Prostate gland (tissue), 2 donors: ENCODE measurements around the gene GOT1. TPM values are rescaled to one million over a fixed set of nuclear protein-coding genes. Genes with fewer than 3 reads are reported as not detected.
A peak's percentile ranks its signal among the peaks of the same experiment; 100 is the strongest.

ENCODE experiments used
- DNase-seq: peaks from one replicate; pipeline ENCODE4 v3.0.0-alpha.2; 2019; ENCODE audit warnings: low spot score
- H3K27ac ChIP-seq, 2 donors: fragments of 200-600 bp; sonication (generic); 2 replicates each; pipeline ENCODE4 v1.5.1; 2017 to 2019
- H3K27me3 ChIP-seq: fragments of 200-600 bp; sonication (generic); replicated peaks from 2 replicates; pipeline ENCODE4 v1.5.1; 2019; ENCODE audit not compliant: insufficient read depth
- H3K36me3 ChIP-seq, 2 donors: fragments of 200-600 bp; sonication (generic); 1 replicate in 1 of 2; 2 replicates in 1 of 2; pipeline versions ENCODE4 v1.5.1 to v1.8.1; 2017 to 2019
- H3K4me1 ChIP-seq: fragments of 200-600 bp; sonication (generic); replicated peaks from 2 replicates; pipeline ENCODE4 v1.5.1; 2019
- H3K4me3 ChIP-seq, 2 donors: fragments of 200-600 bp; sonication (generic); 2 replicates each; pipeline ENCODE4 v1.5.1; 2017 to 2019
- H3K9me3 ChIP-seq: fragments of 200-600 bp; sonication (generic); 2 replicates; pipeline ENCODE4 v1.5.1; 2017
- CTCF ChIP-seq, 4 experiments: fragments of 200-600 bp in 2 of 4; fragments of 450-650 bp in 2 of 4; sonication (generic) in 2 of 4; IDR thresholded peaks; 1 replicate in 3 of 4; 2 replicates in 1 of 4; pipeline ENCODE4 v1.5.1; 2016 to 2019; ENCODE audit warnings: antibody characterized with exemption in 4 of 4, mild to moderate bottlenecking in 2 of 4, moderate library complexity in 2 of 4
- POLR2A ChIP-seq: fragments of 450-650 bp; IDR thresholded peaks from one replicate; pipeline ENCODE4 v1.6.1; 2016; ENCODE audit warnings: antibody characterized with exemption, mild to moderate bottlenecking
- POLR2AphosphoS5 ChIP-seq: sonication (generic); formaldehyde crosslinking; IDR thresholded peaks from one replicate; pipeline ENCODE4 v1.6.1; 2017; ENCODE audit warnings: antibody characterized with exemption
- WGBS: methylation state at CpG from one replicate; pipeline ENCODE4 v1.1.5; 2018; 5-methylcytosine and 5-hydroxymethylcytosine counted together
- intact Hi-C: fragments of 100-400 bp; cut with DNase I; formaldehyde crosslinking; loops from one replicate; pipeline ENCODE4 v1.14.2; 2022
- total RNA-seq, 2 donors: library from RNA; depleted of rRNA; stranded (reverse); fragments of >200 nt; gene quantifications; one replicate each; pipeline ENCODE4 v1.1.0, GENCODE V29; 2016

The GOT1 gene
- 10 to 100 TPM; 19.7 to 20.3 TPM for total RNA-seq

DNA sequence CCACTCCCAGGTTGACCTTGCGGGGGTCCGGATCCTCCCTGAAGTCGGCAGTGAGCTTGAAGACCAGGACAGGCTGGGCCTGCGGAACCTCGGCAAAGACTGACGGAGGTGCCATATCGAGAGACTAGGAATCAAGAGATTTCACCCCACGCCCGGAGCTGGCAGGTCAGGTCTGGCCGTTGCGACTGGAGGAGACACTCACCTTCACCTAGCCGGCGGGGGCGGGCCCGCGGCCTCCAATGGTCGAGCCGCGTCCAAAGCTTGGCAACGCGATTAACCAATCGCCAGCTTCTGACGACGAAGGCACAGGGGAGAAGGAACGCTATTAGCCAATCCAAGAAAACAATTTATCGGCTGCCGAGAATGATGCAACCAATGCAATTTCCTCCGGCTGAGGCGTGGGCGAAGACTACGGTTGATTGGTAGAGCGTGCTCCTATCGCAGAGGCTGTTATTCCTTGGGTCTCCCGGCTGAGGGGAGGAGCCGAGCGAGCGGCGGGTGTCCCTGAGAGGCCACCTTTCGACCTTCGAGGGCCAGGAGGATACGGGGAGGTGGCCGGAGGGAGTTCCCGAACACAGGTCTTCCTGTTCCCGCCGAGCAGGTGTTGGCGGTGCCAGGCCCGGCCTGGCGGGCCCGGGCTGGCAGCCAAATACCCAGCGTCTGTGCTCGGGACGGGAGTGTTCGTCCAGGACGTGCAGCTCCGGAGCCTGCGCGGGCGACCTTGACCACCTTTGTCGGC, at the start of gene GOT1:
GOT1 (minus strand) TSS at position 174 of the 739 bp plus-strand sequence; CDS start at position 115, 59 bp downstream.
- TF ChIP-seq POLR2A: peak; percentile 42
- TF ChIP-seq CTCF (IDR thresholded peaks at IDR 0.05): no peak
- peak; percentile 99 for TF ChIP-seq POLR2AphosphoS5
- WGBS: under 1% methylated on average over 59 of the region's 59 CpGs
- Histone ChIP-seq H3K4me1 (peaks cover 7% of the 10 kb centered on the region), H3K27ac (peak within 1 kb of the TSS; percentile 87 to 93), H3K27me3 (no peaks in the 10 kb centered on the region), H3K36me3 (no peaks in the 10 kb centered on the region), H3K4me3 (peak within 1 kb of the TSS; percentile 66 to 89), H3K9me3 (no peaks in the 10 kb centered on the region)
- DNase-seq: peak; percentile 98
- intact Hi-C loops: loop anchor here (2.0 kb wide), 1 partner anchor 190 kb away; the partner anchor contains the start of gene SLC25A28

DNA sequence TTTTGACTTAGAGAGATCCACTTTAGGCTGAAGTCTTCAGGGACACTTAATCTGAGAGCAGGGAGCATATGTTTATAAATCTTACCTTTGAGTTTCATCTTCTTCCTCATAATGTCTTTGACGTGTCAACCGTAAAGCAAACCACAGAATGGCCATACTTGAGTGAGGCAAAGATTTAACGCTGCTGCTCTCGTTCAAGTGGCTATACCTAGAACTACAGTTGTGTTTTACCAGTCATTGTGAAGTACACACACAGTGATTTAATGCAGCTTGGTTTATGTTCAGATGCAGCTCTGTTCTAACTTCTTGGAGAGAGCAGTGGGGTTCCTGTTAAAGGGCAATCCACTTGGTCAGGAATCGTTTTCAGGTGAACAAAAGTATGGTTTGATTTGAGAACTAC, 39.9 kb upstream of the GOT1 start:
- Histone ChIP-seq H3K4me3 (no peak overlapping the region), H3K27me3 (peaks cover 7% of the 10 kb centered on the region), H3K9me3 (no peaks in the 10 kb centered on the region), H3K27ac (no peak overlapping the region), H3K4me1 (no peaks in the 10 kb centered on the region), H3K36me3 (no peaks in the 10 kb centered on the region)
- WGBS: 48% methylated on average over 5 of the region's 5 CpGs
- TF ChIP-seq POLR2AphosphoS5 (no peak), CTCF (IDR thresholded peaks at IDR 0.05) (no peak), POLR2A (no peak)
- no peak for DNase-seq
- intact Hi-C loops: no loop called here

DNA sequence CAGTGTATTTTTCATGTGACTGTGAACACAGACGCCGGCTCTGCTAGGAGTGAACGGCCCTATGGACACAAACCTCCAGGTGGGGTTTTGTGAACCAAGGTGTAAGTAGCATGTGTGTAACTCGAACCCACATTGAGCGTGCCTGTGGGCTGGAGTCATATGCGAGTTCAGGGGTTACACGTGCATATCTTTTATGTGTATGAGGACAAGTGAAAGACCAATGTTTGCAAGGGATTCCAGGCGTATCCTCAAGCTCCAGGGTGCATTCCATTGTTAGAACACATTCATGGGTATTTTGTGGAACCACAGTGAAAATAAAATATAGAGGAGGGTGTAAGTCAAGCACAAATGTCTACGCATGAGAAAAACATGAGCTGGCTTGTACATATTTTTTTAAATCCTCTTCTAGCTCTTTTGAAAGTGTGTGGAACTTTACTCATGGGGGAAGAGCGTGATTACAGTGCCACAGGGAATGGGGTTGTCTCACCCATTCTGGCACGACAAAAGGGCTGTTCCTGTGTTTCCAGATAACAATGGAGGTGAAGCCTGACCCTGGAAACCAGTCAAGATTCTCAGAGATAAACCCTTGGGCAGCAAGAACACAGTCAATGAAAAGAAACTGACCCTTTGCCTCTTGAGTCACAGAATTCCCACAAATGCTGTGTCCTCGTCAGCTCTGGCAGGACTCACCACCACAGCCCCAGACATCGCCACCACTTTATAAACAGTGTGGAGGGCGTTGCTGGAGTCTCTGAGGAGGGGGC, 37.0 kb upstream of the GOT1 start:
- H3K27ac ChIP-seq: no peak overlapping the region

DNA sequence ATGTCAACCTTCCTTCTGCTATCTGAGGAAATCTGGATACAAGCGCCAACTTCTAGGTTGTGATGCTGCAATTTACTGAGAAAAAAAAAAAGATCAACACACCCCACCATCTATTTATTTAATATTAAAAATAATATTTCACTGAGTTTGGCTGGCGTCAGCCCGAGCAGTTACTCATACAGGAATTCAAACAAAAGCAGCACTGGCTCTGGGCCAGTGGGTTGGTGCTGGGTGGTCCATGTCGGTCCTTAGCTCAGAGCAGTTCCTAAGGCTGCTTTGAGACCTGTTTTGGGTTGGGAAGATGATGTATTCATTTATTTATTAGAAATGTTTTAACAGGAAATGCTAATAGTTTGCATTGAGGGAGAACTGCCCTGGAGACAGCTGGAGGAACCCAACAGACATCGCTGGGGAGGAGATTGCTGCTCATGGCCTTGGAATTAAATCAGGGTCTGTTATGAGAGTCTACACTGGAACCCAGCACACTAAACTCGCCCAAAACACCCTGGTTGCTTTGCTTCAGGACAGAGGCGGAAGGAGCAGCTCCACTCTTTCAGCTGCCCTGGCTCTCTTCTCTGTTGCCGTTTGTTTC, 36.3 kb upstream of the GOT1 start:
- 60% methylated on average over 8 of the region's 8 CpGs for WGBS
- intact Hi-C loops: no loop called here

More for the DNA sequence above, 37.0 kb upstream of the GOT1 start:
- no peaks in the 10 kb centered on the region for H3K9me3 ChIP-seq
- peaks cover 2% of the 10 kb centered on the region for H3K27me3 ChIP-seq
- H3K36me3 ChIP-seq: no peaks in the 10 kb centered on the region
- DNase-seq: no peak
- H3K4me3 ChIP-seq: no peak overlapping the region
- no peaks in the 10 kb centered on the region for H3K4me1 ChIP-seq
- intact Hi-C loops: no loop called here
- WGBS: 64% methylated on average over 14 of the region's 14 CpGs
- TF ChIP-seq CTCF (IDR thresholded peaks at IDR 0.05) (no peak), POLR2A (no peak)

More for the DNA sequence above, 36.3 kb upstream of the GOT1 start:
- Histone ChIP-seq H3K36me3 (no peaks in the 10 kb centered on the region), H3K4me3 (no peak overlapping the region), H3K4me1 (no peaks in the 10 kb centered on the region), H3K27ac (no peak overlapping the region), H3K9me3 (no peaks in the 10 kb centered on the region), H3K27me3 (peaks cover 2% of the 10 kb centered on the region)
- TF ChIP-seq CTCF (IDR thresholded peaks at IDR 0.05): no peak
- no peak for DNase-seq
